Heart left ventricle (tissue), 16 donors: Measurements from ENCODE around the gene SHTN1. TPM values are rescaled to one million over a fixed set of nuclear protein-coding genes. Genes with fewer than 3 reads are reported as not detected.

Source experiments
- ATAC-seq, 4 donors: fragments of 200-7000 bp; cut with Tn5 transposase; one replicate each; pipeline ENCODE4 v1.9.1; 2020 to 2022; ENCODE audit warnings: moderate library complexity in 4 of 4, mild to moderate bottlenecking in 3 of 4, moderate number of reproducible peaks in 1 of 4
- DNase-seq, 5 donors: peaks; one replicate each; pipeline ENCODE4 v3.0.0-alpha.2; 2020
- H3K27ac ChIP-seq, 12 donors: fragments of 200-600 bp; sonication (generic) in 4 of 12; one replicate each; pipeline versions ENCODE4 v1.5.0 to v1.8.0; 2016 to 2022; ENCODE audit warnings: mild to moderate bottlenecking in 2 of 12
- H3K27me3 ChIP-seq, 9 donors: fragments of 200-600 bp; sonication (generic) in 2 of 9; one replicate each; pipeline versions ENCODE4 v1.5.1 to v1.8.0; 2016 to 2022; ENCODE audit warnings: mild to moderate bottlenecking in 3 of 9
- H3K36me3 ChIP-seq, 9 donors: fragments of 200-600 bp; sonication (generic) in 2 of 9; one replicate each; pipeline versions ENCODE4 v1.5.0 to v1.8.0; 2018 to 2022; ENCODE audit warnings: mild to moderate bottlenecking in 2 of 9
- H3K4me1 ChIP-seq, 12 donors: fragments of 200-600 bp; sonication (generic) in 4 of 12; one replicate each; pipeline versions ENCODE4 v1.5.0 to v1.8.0; 2016 to 2022; ENCODE audit warnings: mild to moderate bottlenecking in 3 of 12
- H3K4me3 ChIP-seq, 12 donors: fragments of 200-600 bp; sonication (generic) in 4 of 12; one replicate each; pipeline versions ENCODE4 v1.5.0 to v1.8.0; 2017 to 2022; ENCODE audit warnings: mild to moderate bottlenecking in 9 of 12, moderate library complexity in 4 of 12
- H3K9me3 ChIP-seq, 12 donors: fragments of 200-600 bp; sonication (generic) in 4 of 12; one replicate each; pipeline versions ENCODE4 v1.5.0 to v1.8.0; 2016 to 2022; ENCODE audit warnings: mild to moderate bottlenecking in 1 of 12
- POLR2A ChIP-seq, 2 donors: fragments of 450-650 bp; IDR thresholded peaks; one replicate each; pipeline ENCODE4 v1.6.1; 2017; ENCODE audit warnings: antibody characterized with exemption in 2 of 2, mild to moderate bottlenecking in 2 of 2, moderate library complexity in 2 of 2
- WGBS, 4 donors: extraction: QIAGEN DNeasy Blood & Tissue Kit in 2 of 4; methylation state at CpG; one replicate each; pipeline versions ENCODE4 v1.1.5 to v1.1.7; 2013 to 2018; 5-methylcytosine and 5-hydroxymethylcytosine counted together
- intact Hi-C, 10 donors: fragments of 100-400 bp; cut with DNase I; formaldehyde crosslinking; loops; one replicate each; pipeline versions ENCODE4 v1.11.1 to v1.14.2; 2022
- polyA plus RNA-seq, 2 donors: library from polyadenylated mRNA; stranded (reverse); fragments of 200-250 nt; gene quantifications; one replicate each; pipeline ENCODE4 v1.2.3, GENCODE V29; 2013
- total RNA-seq, 9 donors: library from RNA; depleted of rRNA in 2 of 9; stranded (reverse); fragments of >200 nt in 2 of 9; fragmentation: NEBNext Ultra II Directional in 3 of 9; extraction: Animal tissue kit (Norgen Biotek cat#: 25700) in 3 of 9; gene quantifications; one replicate each; pipeline versions ENCODE4 v1.1.0 to v1.2.4, GENCODE V29; 2016 to 2023
- TF ChIP-seq, protein P1 (sequence below), 12 donors: fragments of 200-600 bp; sonication (generic) in 4 of 12; IDR thresholded peaks; one replicate each; pipeline versions ENCODE4 v1.5.0 to v1.8.0; 2018 to 2022; ENCODE audit warnings: antibody characterized with exemption in 12 of 12, mild to moderate bottlenecking in 5 of 12
- donor health status: ischemic (EF 13 %, LVEDD 7.1; RV severe dilation, severe dysfunction).
- donor health status: healthy with polysubstance abuse.
- donor health status: DM: no; HTN: yes; CAD: no.
- donor health status: DM: no; HTN: no; CAD: no.
- donor health status: ischemic (EF 25% LVEDD 6.9; RV normal size, moderate dysfunction).
- donor health status: ischemic (EF 25% LVEDD 5.7; RV mildly dilated, moderate dysfunction).
- donor health status: healthy.
- donor health status: DM: yes; HTN: yes; CAD: no.
- donor health status: ischemic (EF 35%, LVEDD 5.7; RV mildly dilated, moderate dysfunction).
- donor health status: nonischemic (EF 11% LVEDD 7.7; RV severe dilation, severe dysfunction).
- donor health status: DM: yes; HTN: yes; CAD: no.
- donor health status: PGD.
- donor health status: ischemic (EF 29% LVEDD 5.4; RV normal size, mild dysfunction).
- donor health status: nonischemic (EF 23%, LVEDD 6.1; RV moderate dilation, normal function).

The SHTN1 gene
- total and polyA plus RNA-seq, 11 donors: 1.2 to 16.5 (median 2.5) TPM

GRCh38 chr10:117004227-117005025 is 561 bp downstream of the SHTN1 start:
- peaks cover 0 to 17% (median 0%) of the 10 kb centered on the region in 12 donors for H3K4me1 ChIP-seq
- intact Hi-C loops: no loop called here
- 8 to 11% (median 10%) methylated on average over 33 to 47 of the region's 47 CpGs for WGBS, 4 donors
- H3K27me3 ChIP-seq: peaks cover 0 to 5% (median 0%) of the 10 kb centered on the region in 9 donors
- TF ChIP-seq, protein P1, sequence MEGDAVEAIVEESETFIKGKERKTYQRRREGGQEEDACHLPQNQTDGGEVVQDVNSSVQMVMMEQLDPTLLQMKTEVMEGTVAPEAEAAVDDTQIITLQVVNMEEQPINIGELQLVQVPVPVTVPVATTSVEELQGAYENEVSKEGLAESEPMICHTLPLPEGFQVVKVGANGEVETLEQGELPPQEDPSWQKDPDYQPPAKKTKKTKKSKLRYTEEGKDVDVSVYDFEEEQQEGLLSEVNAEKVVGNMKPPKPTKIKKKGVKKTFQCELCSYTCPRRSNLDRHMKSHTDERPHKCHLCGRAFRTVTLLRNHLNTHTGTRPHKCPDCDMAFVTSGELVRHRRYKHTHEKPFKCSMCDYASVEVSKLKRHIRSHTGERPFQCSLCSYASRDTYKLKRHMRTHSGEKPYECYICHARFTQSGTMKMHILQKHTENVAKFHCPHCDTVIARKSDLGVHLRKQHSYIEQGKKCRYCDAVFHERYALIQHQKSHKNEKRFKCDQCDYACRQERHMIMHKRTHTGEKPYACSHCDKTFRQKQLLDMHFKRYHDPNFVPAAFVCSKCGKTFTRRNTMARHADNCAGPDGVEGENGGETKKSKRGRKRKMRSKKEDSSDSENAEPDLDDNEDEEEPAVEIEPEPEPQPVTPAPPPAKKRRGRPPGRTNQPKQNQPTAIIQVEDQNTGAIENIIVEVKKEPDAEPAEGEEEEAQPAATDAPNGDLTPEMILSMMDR (IDR thresholded peaks at IDR 0.05): no peak
- no peak for TF ChIP-seq POLR2A (IDR thresholded peaks at IDR 0.05)
- H3K9me3 ChIP-seq: no peaks in the 10 kb centered on the region
- H3K27ac ChIP-seq: peak overlapping the region in 10 of 12 donors; percentile 12 to 88 (median 46)
- peak overlapping the region; percentile 39 to 95 (median 72) for H3K4me3 ChIP-seq
- ATAC-seq (peak; percentile 66 to 87 (median 78)), DNase-seq (peak; percentile 21 to 75 (median 45))
- H3K36me3 ChIP-seq: no peaks in the 10 kb centered on the region

DNA sequence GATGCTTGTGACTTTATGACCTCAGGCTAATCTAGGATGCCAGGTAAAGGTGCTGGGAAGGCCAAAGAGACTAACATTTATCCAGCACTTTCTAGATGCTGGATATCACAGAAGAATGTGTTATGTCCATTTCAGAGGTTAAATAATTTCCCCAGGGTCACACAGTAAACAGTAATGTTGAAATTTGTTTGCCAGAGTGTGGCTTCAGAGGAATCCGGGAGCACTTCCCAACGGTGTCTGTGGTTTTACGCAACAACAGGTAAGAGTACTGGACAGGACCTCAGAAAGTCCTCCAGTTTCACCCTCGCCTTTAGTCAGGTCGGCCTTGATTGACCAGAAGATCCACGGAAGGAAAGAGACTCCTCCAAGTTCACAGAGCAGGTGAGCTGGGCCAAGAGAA is 1.7 kb downstream of the SHTN1 start:
- H3K9me3 ChIP-seq: no peaks in the 10 kb centered on the region

GRCh38 chr10:117002206-117002605 is 2.8 kb downstream of the SHTN1 start:
- DNase-seq (no peak), ATAC-seq (no peak)
- peaks cover 0 to 5% (median 0%) of the 10 kb centered on the region in 9 donors for H3K27me3 ChIP-seq
- no peak for TF ChIP-seq POLR2A (IDR thresholded peaks at IDR 0.05)
- TF ChIP-seq, protein P1 (IDR thresholded peaks at IDR 0.05): no peak
- H3K36me3 ChIP-seq: no peaks in the 10 kb centered on the region
- H3K9me3 ChIP-seq: no peaks in the 10 kb centered on the region
- no peak overlapping the region for H3K4me3 ChIP-seq
- intact Hi-C loops: no loop called here
- H3K27ac ChIP-seq: no peak overlapping the region
- peaks cover 0 to 17% (median 0%) of the 10 kb centered on the region in 12 donors for H3K4me1 ChIP-seq

More for the DNA sequence above, 1.7 kb downstream of the SHTN1 start:
- 91 to 96% (median 93%) methylated on average over 6 of the region's 6 CpGs for WGBS, 4 donors
- DNase-seq: no peak
- H3K4me1 ChIP-seq: peaks cover 0 to 17% (median 0%) of the 10 kb centered on the region in 12 donors
- ATAC-seq: no peak
- intact Hi-C loops: no loop called here
- H3K36me3 ChIP-seq: no peaks in the 10 kb centered on the region
- H3K4me3 ChIP-seq: no peak overlapping the region
- TF ChIP-seq, protein P1 (IDR thresholded peaks at IDR 0.05): no peak
- TF ChIP-seq POLR2A (IDR thresholded peaks at IDR 0.05): no peak
- H3K27ac ChIP-seq: no peak overlapping the region
- H3K27me3 ChIP-seq: peaks cover 0 to 5% (median 0%) of the 10 kb centered on the region in 9 donors

DNA sequence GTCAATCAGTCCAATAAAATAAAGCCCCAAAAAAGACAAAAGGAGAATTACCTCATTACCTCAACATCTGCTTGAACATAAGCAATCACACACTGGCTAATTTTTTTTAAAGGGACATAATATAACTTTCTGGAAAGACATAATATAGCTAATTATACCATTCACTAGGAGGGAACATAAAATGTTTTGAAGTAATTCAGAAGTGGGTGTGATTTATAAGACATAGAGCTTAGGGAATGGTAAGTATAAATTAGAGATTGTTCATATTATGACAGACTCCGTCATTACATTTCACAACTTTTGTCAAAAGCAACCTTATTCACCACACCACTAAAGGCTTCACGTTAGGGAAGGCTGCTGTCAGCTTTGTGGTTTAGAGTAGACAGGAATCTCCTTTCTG is 3.8 kb downstream of the SHTN1 start:
- Histone ChIP-seq H3K4me1 (peaks cover 0 to 15% (median 0%) of the 10 kb centered on the region in 12 donors), H3K36me3 (no peaks in the 10 kb centered on the region), H3K27ac (no peak overlapping the region), H3K9me3 (no peaks in the 10 kb centered on the region), H3K27me3 (peaks cover 0 to 5% (median 0%) of the 10 kb centered on the region in 9 donors), H3K4me3 (no peak overlapping the region)
- WGBS, 4 donors: 72 to 88% (median 73%) methylated on average over 2 of the region's 2 CpGs
- ATAC-seq: no peak
- TF ChIP-seq, protein P1 (IDR thresholded peaks at IDR 0.05): no peak
- TF ChIP-seq POLR2A (IDR thresholded peaks at IDR 0.05): no peak
- intact Hi-C loops: no loop called here
- no peak for DNase-seq
